HG02610 (cell line): ENCODE data around the gene ZBTB7C.
A peak's percentile ranks its signal among the peaks of the same experiment; 100 is the strongest.

Source experiments
- ATAC-seq: cut with Tn5 transposase; IDR thresholded peaks from one replicate; pipeline ENCODE4 v1.9.1; 2021; ENCODE audit warnings: mild to moderate bottlenecking, moderate library complexity; ENCODE audit not compliant: unreplicated experiment

ZBTB7C gene

GRCh38 chr18:48418539-48419276 is 9.5 kb upstream of the ZBTB7C start:
- ATAC-seq: no peak

- ATAC-seq: no peak
Measured at GRCh38 chr18:48417985-48418384, 8.8 kb upstream of the ZBTB7C start.

- ATAC-seq: no peak
Measured at GRCh38 chr18:48413342-48413741, 4.2 kb upstream of the ZBTB7C start.

GRCh38 chr18:48412339-48412929 is 3.3 kb upstream of the ZBTB7C start:
- ATAC-seq: no peak

GRCh38 chr18:48410095-48410920 is 1.1 kb upstream of the ZBTB7C start:
- peak; percentile 97 for ATAC-seq

- ATAC-seq: no peak
Measured at GRCh38 chr18:48409591-48410094, 460 bp upstream of the ZBTB7C start.

- ATAC-seq: no peak
Measured at GRCh38 chr18:48408111-48408726, 964 bp downstream of the ZBTB7C start.

GRCh38 chr18:48407358-48407757 is 1.8 kb downstream of the ZBTB7C start:
- ATAC-seq: no peak

- no peak for ATAC-seq
Measured at GRCh38 chr18:48405978-48406377, 3.2 kb downstream of the ZBTB7C start.

GRCh38 chr18:48404716-48405507 is 4.3 kb downstream of the ZBTB7C start:
- no peak for ATAC-seq

- ATAC-seq: no peak
Measured at GRCh38 chr18:48402953-48403352, 6.2 kb downstream of the ZBTB7C start.

- ATAC-seq: no peak
Measured at GRCh38 chr18:48399303-48400075, 9.7 kb downstream of the ZBTB7C start.

GRCh38 chr18:48398074-48398473 is 11.1 kb downstream of the ZBTB7C start:
- no peak for ATAC-seq

GRCh38 chr18:48397021-48397420 is 12.2 kb downstream of the ZBTB7C start:
- no peak for ATAC-seq

- no peak for ATAC-seq
Measured at GRCh38 chr18:48396561-48396960, 12.6 kb downstream of the ZBTB7C start.

- ATAC-seq: no peak
Measured at GRCh38 chr18:48395646-48396045, 13.5 kb downstream of the ZBTB7C start.

- no peak for ATAC-seq
Measured at GRCh38 chr18:48394176-48394575, 15.0 kb downstream of the ZBTB7C start.

GRCh38 chr18:48393776-48394175 is 15.4 kb downstream of the ZBTB7C start:
- ATAC-seq: no peak

- no peak for ATAC-seq
Measured at GRCh38 chr18:48393170-48393569, 16.0 kb downstream of the ZBTB7C start.

- ATAC-seq: no peak
Measured at GRCh38 chr18:48392268-48392667, 16.9 kb downstream of the ZBTB7C start.
